GM12891 (cell line): ENCODE data around the gene HABP2.

Source experiments
- DNase-seq: peaks from one replicate; pipeline ENCODE4 v3.0.0; 2011; ENCODE audit warnings: low spot score; ENCODE audit not compliant: insufficient read length
- FAIRE-seq: peaks from 2 replicates; lab custom pipeline; 2011; peaks lifted over from hg19 to GRCh38; lab: Jason Lieb, UNC
- PAX5 ChIP-seq: IDR thresholded peaks from 2 replicates; pipeline ENCODE4 v1.6.1; 2011; ENCODE audit warnings: low read length, moderate library complexity, mild to moderate bottlenecking; ENCODE audit not compliant: insufficient read depth, severe bottlenecking
- POLR2A ChIP-seq: IDR thresholded peaks from 2 replicates; pipeline ENCODE4 v1.6.1; 2011; ENCODE audit warnings: low read depth, low read length, control low read depth
- POLR2AphosphoS5 ChIP-seq: IDR thresholded peaks from 2 replicates; pipeline ENCODE4 v1.6.1; 2011; ENCODE audit warnings: low read depth, low read length, control low read depth
- POU2F2 ChIP-seq: IDR thresholded peaks from 2 replicates; pipeline ENCODE4 v1.6.1; 2011; ENCODE audit warnings: low read depth, mild to moderate bottlenecking, control low read depth, low read length, moderate library complexity
- SPI1 ChIP-seq: IDR thresholded peaks from 2 replicates; pipeline ENCODE4 v1.6.1; 2011; ENCODE audit warnings: low read depth, low read length, control low read depth
- TAF1 ChIP-seq: IDR thresholded peaks from 2 replicates; pipeline ENCODE4 v1.6.1; 2011; ENCODE audit warnings: low read depth, low read length, control low read depth

The HABP2 gene

GRCh38 chr10:113518415-113518814 is 34.4 kb upstream of the HABP2 start:
- no peak for FAIRE-seq
- no peak for DNase-seq
- TF ChIP-seq SPI1 (no peak), POU2F2 (no peak), POLR2AphosphoS5 (no peak)

GRCh38 chr10:113518816-113519591 is 33.8 kb upstream of the HABP2 start:
- no peak for TF ChIP-seq SPI1
- TF ChIP-seq POLR2AphosphoS5: no peak
- no peak for TF ChIP-seq POU2F2
- no peak for TF ChIP-seq POLR2A
- no peak for TF ChIP-seq PAX5
- no peak for TF ChIP-seq TAF1
- no peak for DNase-seq
- no peak for FAIRE-seq

GRCh38 chr10:113519681-113520115 is 33.2 kb upstream of the HABP2 start:
- FAIRE-seq (no peak), DNase-seq (no peak)
- TF ChIP-seq TAF1 (no peak), POLR2AphosphoS5 (no peak), POLR2A (no peak), SPI1 (peak; percentile 55), POU2F2 (no peak), PAX5 (no peak)

- no peak for DNase-seq
- TF ChIP-seq SPI1: no peak
- TF ChIP-seq PAX5: no peak
- TF ChIP-seq TAF1: no peak
- no peak for FAIRE-seq
Observed at GRCh38 chr10:113520261-113520660, 32.6 kb upstream of the HABP2 start.

- DNase-seq (peak; percentile 50), FAIRE-seq (no peak)
- no peak for TF ChIP-seq SPI1
- TF ChIP-seq PAX5: no peak
- no peak for TF ChIP-seq POLR2A
- TF ChIP-seq POU2F2: no peak
- TF ChIP-seq TAF1: no peak
- TF ChIP-seq POLR2AphosphoS5: no peak
Observed at GRCh38 chr10:113520690-113521474, 32.0 kb upstream of the HABP2 start.

- no peak for TF ChIP-seq SPI1
- TF ChIP-seq PAX5: no peak
- FAIRE-seq: no peak
- no peak for DNase-seq
Observed at GRCh38 chr10:113521475-113521795, 31.4 kb upstream of the HABP2 start.

GRCh38 chr10:113522460-113522859 is 30.4 kb upstream of the HABP2 start:
- DNase-seq (no peak), FAIRE-seq (no peak)
- TF ChIP-seq POLR2AphosphoS5 (no peak), PAX5 (no peak), POLR2A (no peak), POU2F2 (no peak), SPI1 (no peak), TAF1 (no peak)

- TF ChIP-seq POU2F2 (no peak), POLR2AphosphoS5 (no peak), PAX5 (no peak), SPI1 (no peak), POLR2A (no peak), TAF1 (no peak)
- FAIRE-seq (no peak), DNase-seq (no peak)
Observed at GRCh38 chr10:113523071-113523470, 29.8 kb upstream of the HABP2 start.

- no peak for FAIRE-seq
- TF ChIP-seq SPI1: no peak
- TF ChIP-seq PAX5: no peak
- TF ChIP-seq POLR2AphosphoS5: no peak
- TF ChIP-seq POU2F2: no peak
- no peak for TF ChIP-seq TAF1
- TF ChIP-seq POLR2A: no peak
Observed at GRCh38 chr10:113523628-113524027, 29.2 kb upstream of the HABP2 start.

GRCh38 chr10:113524120-113524519 is 28.7 kb upstream of the HABP2 start:
- TF ChIP-seq PAX5 (no peak), TAF1 (no peak), POLR2AphosphoS5 (no peak), POU2F2 (no peak), SPI1 (no peak), POLR2A (no peak)
- DNase-seq (no peak), FAIRE-seq (no peak)

More at GRCh38 chr10:113523628-113524027, 29.2 kb upstream of the HABP2 start:
- DNase-seq: no peak
